H1 (cell line): ENCODE data around the gene ETNPPL. TPM values are rescaled to one million over a fixed set of nuclear protein-coding genes. Genes with fewer than 3 reads are reported as not detected.

Experiments used
- CTCF ChIA-PET: fragments of 300-600 bp; sonication (Branson Sonifier 250); formaldehyde crosslinking; loops from one replicate; lab custom pipeline; 2021; ENCODE audit not compliant: partially characterized antibody; lab: Charles Lee
- POLR2A ChIA-PET: fragments of 300-600 bp; sonication (Branson Sonifier 250); formaldehyde crosslinking; loops from one replicate; lab custom pipeline; 2021; ENCODE audit warnings: inconsistent platforms; ENCODE audit not compliant: partially characterized antibody; lab: Charles Lee
- DNase-seq, 2 experiments: peaks; one replicate each; pipeline versions ENCODE4 v3.0.0 to v3.0.0-alpha.2; 2010 to 2022; ENCODE audit warnings: low spot score in 2 of 2, low read depth in 1 of 2, mixed read lengths in 1 of 2
- FAIRE-seq: peaks from 2 replicates; lab custom pipeline; 2011; peaks lifted over from hg19 to GRCh38; lab: Jason Lieb, UNC
- H2AFZ ChIP-seq: 2 replicates; pipeline ENCODE4 v1.8.1; 2012; ENCODE audit warnings: low read length, inconsistent platforms
- H2AK5ac ChIP-seq: 2 replicates; pipeline ENCODE4 v1.6.1; 2013; ENCODE audit warnings: low read depth, low read length
- H2BK120ac ChIP-seq: replicated peaks from 2 replicates; pipeline ENCODE3; 2013; ENCODE audit warnings: low read depth, low read length, inconsistent platforms
- H2BK12ac ChIP-seq: 2 replicates; pipeline ENCODE4 v1.6.1; 2013; ENCODE audit warnings: low read depth, low read length
- H2BK15ac ChIP-seq: 2 replicates; pipeline ENCODE4 v1.6.1; 2013; ENCODE audit warnings: low read length
- H2BK20ac ChIP-seq: 2 replicates; pipeline ENCODE4 v1.6.1; 2013; ENCODE audit warnings: low read length
- H2BK5ac ChIP-seq: 2 replicates; pipeline ENCODE4 v1.6.1; 2013; ENCODE audit warnings: low read depth, low read length
- H3K14ac ChIP-seq: 2 replicates; pipeline ENCODE4 v1.6.1; 2013; ENCODE audit warnings: inconsistent platforms; ENCODE audit not compliant: insufficient read length
- H3K18ac ChIP-seq: 2 replicates; pipeline ENCODE4 v1.6.1; 2013; ENCODE audit warnings: low read length; ENCODE audit errors: extremely low read depth
- H3K23ac ChIP-seq: 2 replicates; pipeline ENCODE4 v1.6.1; 2013; ENCODE audit warnings: inconsistent platforms; ENCODE audit not compliant: insufficient read length
- H3K23me2 ChIP-seq: 2 replicates; pipeline ENCODE4 v1.6.1; 2013; ENCODE audit warnings: low read depth, low read length
- H3K27ac ChIP-seq: 2 replicates; pipeline ENCODE4 v1.6.1; 2011; ENCODE audit warnings: low read depth, low read length, inconsistent platforms
- H3K27me3 ChIP-seq, 4 experiments: replicated peaks in 1 of 4; 1 replicate in 1 of 4; 2 replicates in 3 of 4; pipeline versions ENCODE4 v1.6.1 to v1.8.1; 2011 to 2013; ENCODE audit warnings: low read length in 3 of 4, mild to moderate bottlenecking in 3 of 4, inconsistent platforms in 2 of 4, mixed read lengths in 2 of 4, moderate library complexity in 1 of 4; ENCODE audit not compliant: control insufficient read depth in 3 of 4, insufficient read depth in 3 of 4; ENCODE audit errors: extremely low read depth in 1 of 4
- H3K36me3 ChIP-seq, 4 experiments: 2 replicates each; pipeline versions ENCODE4 v1.6.1 to v1.8.1; 2011 to 2013; ENCODE audit warnings: mild to moderate bottlenecking in 4 of 4, low read length in 3 of 4, moderate library complexity in 2 of 4, control low read depth in 1 of 4, inconsistent platforms in 1 of 4; ENCODE audit not compliant: insufficient read depth in 4 of 4, control insufficient read depth in 2 of 4
- H3K4ac ChIP-seq: replicated peaks from 2 replicates; pipeline ENCODE3; 2013; ENCODE audit warnings: low read length, low read depth, mixed read lengths, inconsistent platforms; ENCODE audit not compliant: insufficient read length
- H3K4me1 ChIP-seq, 4 experiments: replicated peaks in 1 of 4; 1 replicate in 1 of 4; 2 replicates in 3 of 4; pipeline versions ENCODE4 v1.6.1 to v1.8.1; 2011 to 2013; ENCODE audit warnings: low read length in 3 of 4, inconsistent platforms in 2 of 4, mixed read lengths in 1 of 4; ENCODE audit not compliant: insufficient read depth in 4 of 4, control insufficient read depth in 3 of 4
- H3K4me2 ChIP-seq, 2 experiments: 2 replicates each; pipeline versions ENCODE4 v1.6.1 to v1.8.1; 2011 to 2013; ENCODE audit warnings: low read depth in 2 of 2, low read length in 2 of 2, control low read depth in 1 of 2, inconsistent platforms in 1 of 2, mild to moderate bottlenecking in 1 of 2; ENCODE audit not compliant: insufficient read depth in 1 of 2
- H3K4me3 ChIP-seq, 4 experiments: fragments of 200-600, 300-600 bp in 1 of 4; sonication (generic), shearing (Covaris generic), sonication (Bioruptor Twin) in 1 of 4; 2 replicates each; pipeline versions ENCODE4 v1.5.1 to v1.8.1; 2011 to 2016; ENCODE audit warnings: low read length in 4 of 4, low read depth in 3 of 4, control low read depth in 2 of 4, inconsistent platforms in 2 of 4, mild to moderate bottlenecking in 2 of 4, mixed read lengths in 1 of 4, moderate library complexity in 1 of 4; ENCODE audit not compliant: insufficient read depth in 2 of 4; ENCODE audit errors: extremely low read depth in 1 of 4
- H3K56ac ChIP-seq: replicated peaks from 2 replicates; pipeline ENCODE3; 2013; ENCODE audit warnings: low read depth, mild to moderate bottlenecking, mixed read lengths, low read length, inconsistent platforms; ENCODE audit not compliant: insufficient read length
- H3K79me1 ChIP-seq: 2 replicates; pipeline ENCODE4 v1.6.1; 2013; ENCODE audit warnings: low read depth, low read length, control low read depth
- H3K79me2 ChIP-seq, 2 experiments: 2 replicates each; pipeline versions ENCODE4 v1.6.1 to v1.8.1; 2012 to 2013; ENCODE audit warnings: low read length in 2 of 2, mild to moderate bottlenecking in 2 of 2, inconsistent platforms in 1 of 2; ENCODE audit not compliant: insufficient read depth in 2 of 2, control insufficient read depth in 1 of 2
- H3K9ac ChIP-seq, 4 experiments: replicated peaks in 1 of 4; 1 replicate in 1 of 4; 2 replicates in 3 of 4; pipeline versions ENCODE4 v1.6.1 to v1.8.1; 2011 to 2013; ENCODE audit warnings: low read depth in 3 of 4, low read length in 3 of 4, control low read depth in 2 of 4, mild to moderate bottlenecking in 2 of 4, moderate library complexity in 2 of 4, inconsistent platforms in 1 of 4; ENCODE audit errors: extremely low read depth in 1 of 4
- H3K9me3 ChIP-seq, 2 experiments: 2 replicates each; pipeline versions ENCODE4 v1.6.1 to v1.8.1; 2012 to 2013; ENCODE audit warnings: mild to moderate bottlenecking in 2 of 2, moderate library complexity in 2 of 2, control low read depth in 1 of 2, inconsistent platforms in 1 of 2, low read depth in 1 of 2, low read length in 1 of 2, mixed read lengths in 1 of 2; ENCODE audit not compliant: insufficient read depth in 2 of 2
- H4K20me1 ChIP-seq, 2 experiments: replicated peaks in 1 of 2; 2 replicates each; pipeline versions ENCODE3 to v1.8.1; 2011 to 2013; ENCODE audit warnings: inconsistent platforms in 2 of 2, low read length in 2 of 2, mild to moderate bottlenecking in 1 of 2; ENCODE audit not compliant: insufficient read depth in 2 of 2, control insufficient read depth in 1 of 2
- H4K5ac ChIP-seq: 2 replicates; pipeline ENCODE4 v1.6.1; 2013; ENCODE audit warnings: low read length, low read depth, mixed read lengths, inconsistent platforms; ENCODE audit not compliant: insufficient read length
- H4K8ac ChIP-seq: 2 replicates; pipeline ENCODE4 v1.8.0; 2013; ENCODE audit warnings: mild to moderate bottlenecking, moderate library complexity, low read length, inconsistent platforms; ENCODE audit not compliant: insufficient read depth; ENCODE audit errors: extremely low read depth
- H4K91ac ChIP-seq: replicated peaks from 2 replicates; pipeline ENCODE3; 2013; ENCODE audit warnings: low read length, mixed read lengths, inconsistent platforms; ENCODE audit not compliant: insufficient read length
- GABPA ChIP-seq: IDR thresholded peaks from 2 replicates; pipeline ENCODE4 v1.6.1; 2011; ENCODE audit warnings: mild to moderate bottlenecking, low read length, moderate library complexity, borderline replicate concordance; ENCODE audit not compliant: insufficient read depth
- WGBS, 2 experiments: shearing (Covaris generic) in 1 of 2; methylation state at CpG; one replicate each; pipeline versions ENCODE4 v1.1.6 to v1.1.7; 2013 to 2015; ENCODE audit warnings: low lambda C conversion rate in 2 of 2, mixed read lengths in 2 of 2, inconsistent platforms in 1 of 2, low coverage in 1 of 2, missing lambda C conversion rate in 1 of 2; ENCODE audit not compliant: insufficient replicate concordance in 2 of 2, insufficient coverage in 1 of 2, insufficient read length in 1 of 2; ENCODE audit errors: extremely low coverage in 1 of 2, missing lambda C conversion rate in 1 of 2; 5-methylcytosine and 5-hydroxymethylcytosine counted together
- polyA plus RNA-seq, 7 experiments: library from polyadenylated mRNA; depleted of rRNA in 3 of 7; stranded (reverse) in 5 of 7; unstranded in 2 of 7; fragments of >200 nt in 5 of 7; fragments of 200-250 nt in 2 of 7; gene quantifications; 1 replicate in 5 of 7; 2 replicates in 1 of 7; 4 replicates in 1 of 7; pipeline versions ENCODE4 v1.2.1 to v1.2.3, GENCODE V29; 2011 to 2013; ENCODE audit warnings: missing spikeins in 2 of 7, mixed read lengths in 2 of 7
- total RNA-seq: library from RNA; stranded (reverse); fragmentation: NEBNext Ultra II Directional; extraction: Animal tissue kit (Norgen Biotek cat#: 25700); gene quantifications from 2 replicates; pipeline ENCODE4 v1.2.1, GENCODE V29; 2021

ETNPPL gene
- total and polyA plus RNA-seq, 2 of the 8 experiments (the other 6 are each of a cell fraction or from before 2014, with no cell fraction given) = 0.80 to 2.5 TPM

- Histone ChIP-seq H4K5ac (no peak overlapping the region), H3K9ac (no peak overlapping the region), H3K79me1 (no peaks in the 10 kb centered on the region), H3K4ac (no peak overlapping the region), H2BK5ac (no peak overlapping the region), H3K18ac (no peak overlapping the region), H3K14ac (no peak overlapping the region), H4K8ac (no peak overlapping the region), H2BK15ac (no peak overlapping the region), H3K27ac (no peak overlapping the region), H3K56ac (no peak overlapping the region), H4K91ac (no peak overlapping the region), H2AFZ (peak overlapping the region; percentile 70; the same call in 1 of the 2 replicates), H2BK20ac (no peak overlapping the region), H3K4me1 (peaks cover 0 to 4% (median 0%) of the 10 kb centered on the region in 4 experiments; a peak in 2 of 7 replicates), H2BK12ac (no peak overlapping the region), H3K27me3 (no peaks in the 10 kb centered on the region), H2AK5ac (no peak overlapping the region), H3K4me3 (no peak overlapping the region), H4K20me1 (no peaks in the 10 kb centered on the region), H2BK120ac (no peak overlapping the region), H3K9me3 (no peaks in the 10 kb centered on the region), H3K79me2 (no peaks in the 10 kb centered on the region), H3K23me2 (no peaks in the 10 kb centered on the region; the same call in 1 of the 2 replicates), H3K4me2 (no peak overlapping the region), H3K23ac (no peak overlapping the region), H3K36me3 (no peaks in the 10 kb centered on the region)
- CTCF ChIA-PET = interaction anchor here (0.6 to 1.1 kb wide), 3 partner anchors 13 to 626 kb away, joined by 3 to 5 read pairs (median 3); no protein-coding TSS in a partner anchor
- DNase-seq (peak in 1 of 2 experiments; percentile 38), FAIRE-seq (no peak)
- POLR2A ChIA-PET = no interaction called here
- WGBS, 2 experiments = 86% methylated on average over 8 of the region's 8 CpGs; no CpG with 5 or more reads in 1 of the 2 experiments
- no peak for TF ChIP-seq GABPA
Measured at GRCh38 chr4:108786351-108786750, 23.5 kb upstream of the ETNPPL start.
